Measurements from ENCODE around the gene NRN1.

NRN1 gene

DNA sequence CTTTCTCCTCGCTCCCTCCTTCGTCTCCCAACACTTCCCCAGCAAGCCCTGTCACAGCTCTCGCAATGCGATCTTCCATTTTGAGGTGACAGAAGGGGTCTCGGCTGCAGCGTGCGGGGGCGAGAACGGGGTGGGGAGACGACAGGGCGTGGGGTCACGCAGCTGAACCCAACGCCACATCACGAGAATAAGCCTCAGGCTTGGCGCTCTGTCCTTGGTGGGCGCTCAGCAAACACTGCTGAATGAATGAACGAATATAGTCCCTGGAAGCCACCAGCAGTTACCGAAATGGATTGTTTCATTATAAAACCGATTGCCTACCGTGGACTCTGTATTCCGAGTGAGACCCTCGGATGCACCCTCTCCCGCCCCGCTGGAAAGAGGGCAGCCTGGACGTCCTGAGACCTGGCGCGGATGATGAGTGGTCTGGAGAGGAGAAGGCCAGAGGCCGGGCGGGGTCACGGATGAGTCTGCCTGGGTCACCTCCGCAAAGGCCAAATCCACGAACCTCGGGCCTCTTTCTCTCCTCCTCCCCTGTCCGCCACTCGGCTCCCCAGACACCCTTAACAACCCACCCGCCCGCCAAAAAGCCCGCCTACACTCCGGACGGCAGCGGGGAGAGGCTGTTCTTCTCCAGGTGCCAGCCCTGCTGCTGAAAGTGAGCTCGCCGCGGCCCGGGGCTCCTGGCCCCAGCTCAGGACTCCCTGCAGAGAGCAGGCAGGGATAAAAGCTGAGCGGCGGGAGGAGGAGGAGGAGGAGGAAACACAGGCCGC is 3.7 kb downstream of the NRN1 start:
- no peak for DNase-seq (ENCODE audit: low read depth, low spot score)

DNA sequence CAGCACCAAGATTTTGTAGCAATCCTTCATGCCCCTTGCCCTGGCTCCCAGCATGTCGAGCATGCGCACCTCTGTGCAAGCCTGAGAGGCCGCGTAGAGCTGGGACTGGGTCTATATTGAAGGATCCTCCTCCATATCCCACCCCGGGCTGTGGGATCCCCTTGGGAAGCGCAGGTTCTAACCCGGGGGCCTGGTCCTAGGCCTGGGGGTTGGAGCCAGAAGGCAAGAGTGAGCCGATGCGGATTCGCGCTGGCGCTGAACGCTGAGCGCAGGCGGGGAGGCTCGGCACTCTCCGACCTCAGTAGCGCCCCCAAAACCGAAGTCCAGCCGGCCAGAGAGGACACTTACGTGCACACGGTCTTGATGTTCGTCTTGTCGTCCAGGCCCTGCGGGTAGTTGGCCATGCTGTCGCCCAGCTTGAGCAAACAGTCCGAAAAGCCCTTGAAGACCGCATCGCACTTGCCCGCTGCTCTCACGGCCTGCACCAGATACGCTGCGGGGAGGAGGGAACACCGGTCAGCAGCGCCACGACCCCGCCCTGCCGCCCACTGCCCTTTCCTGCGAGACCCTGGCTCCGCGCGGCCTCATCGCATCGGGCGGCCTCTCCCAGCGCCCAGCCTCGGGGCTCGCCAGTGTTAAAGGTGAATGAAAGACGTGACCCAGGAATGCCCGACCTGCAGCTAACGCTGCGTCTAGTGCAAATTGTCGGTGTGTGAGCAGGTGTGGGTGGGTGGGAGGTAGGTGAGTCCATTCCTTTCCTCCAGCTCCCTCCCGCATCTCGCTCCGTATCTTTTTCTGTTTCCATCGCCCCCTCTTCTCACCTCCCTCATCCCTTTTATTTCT is 4.5 kb downstream of the NRN1 start:
- no peak for DNase-seq (ENCODE audit: low read depth, low spot score)

- DNase-seq (ENCODE audit: low read depth, low spot score), result no peak
These were observed 5.3 kb downstream of the NRN1 start for GRCh38 chr6:6001443-6001842.

- no peak for DNase-seq (ENCODE audit: low read depth, low spot score)
These were observed 6.8 kb downstream of the NRN1 start for GRCh38 chr6:5999688-6000608.

GRCh38 chr6:5998711-5999687 is 7.7 kb downstream of the NRN1 start:
- no peak for DNase-seq (ENCODE audit: low read depth, low spot score)

DNA sequence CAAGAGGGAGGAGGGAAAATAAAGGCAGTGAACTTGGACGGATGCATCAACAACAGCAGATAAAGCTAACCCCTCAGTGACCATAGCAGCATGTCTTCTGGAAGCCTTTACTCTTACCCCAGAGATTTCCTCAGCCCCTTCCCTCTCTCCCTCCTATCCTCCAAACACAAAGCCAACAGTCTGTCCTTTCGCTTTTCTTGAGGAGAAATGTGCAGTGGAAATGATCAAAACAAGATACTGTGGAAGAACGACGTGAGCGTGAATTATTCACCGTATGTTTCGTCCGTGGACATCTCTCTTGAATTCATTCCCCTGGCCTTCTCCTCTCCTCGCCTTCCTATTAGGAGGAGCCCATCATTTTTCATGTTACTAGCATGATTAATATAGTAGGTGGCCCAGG is 8.5 kb downstream of the NRN1 start:
- no peak for DNase-seq (ENCODE audit: low read depth, low spot score)

DNA sequence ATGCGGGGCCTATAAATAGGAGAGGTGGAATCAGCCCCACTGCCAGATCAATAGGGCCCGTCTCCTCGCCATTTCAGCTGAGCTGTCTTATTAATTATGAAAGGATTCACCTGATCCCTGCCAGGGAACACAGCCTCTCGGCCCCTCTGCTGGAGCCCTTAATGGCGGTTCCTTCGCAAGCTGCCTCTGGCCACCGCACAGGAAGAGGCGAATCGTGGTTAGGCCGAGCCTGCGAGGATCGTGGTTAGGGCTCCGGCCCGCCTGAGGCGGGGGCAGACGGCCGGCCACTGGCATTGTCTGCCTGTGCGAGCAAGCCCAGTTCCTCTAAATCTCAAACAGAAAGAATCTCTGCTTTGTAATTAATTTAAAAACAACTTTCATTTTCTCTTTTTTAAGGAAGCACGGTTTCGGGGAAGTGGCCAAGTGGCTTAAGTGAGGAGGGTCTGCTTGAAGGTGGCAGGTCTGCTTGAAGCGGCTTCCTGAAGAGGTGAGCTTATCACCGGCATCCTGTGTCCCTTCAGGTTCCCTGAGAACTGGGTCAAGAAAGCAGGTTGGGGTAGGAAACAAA is 9.2 kb downstream of the NRN1 start:
- no peak for DNase-seq (ENCODE audit: low read depth, low spot score)

DNA sequence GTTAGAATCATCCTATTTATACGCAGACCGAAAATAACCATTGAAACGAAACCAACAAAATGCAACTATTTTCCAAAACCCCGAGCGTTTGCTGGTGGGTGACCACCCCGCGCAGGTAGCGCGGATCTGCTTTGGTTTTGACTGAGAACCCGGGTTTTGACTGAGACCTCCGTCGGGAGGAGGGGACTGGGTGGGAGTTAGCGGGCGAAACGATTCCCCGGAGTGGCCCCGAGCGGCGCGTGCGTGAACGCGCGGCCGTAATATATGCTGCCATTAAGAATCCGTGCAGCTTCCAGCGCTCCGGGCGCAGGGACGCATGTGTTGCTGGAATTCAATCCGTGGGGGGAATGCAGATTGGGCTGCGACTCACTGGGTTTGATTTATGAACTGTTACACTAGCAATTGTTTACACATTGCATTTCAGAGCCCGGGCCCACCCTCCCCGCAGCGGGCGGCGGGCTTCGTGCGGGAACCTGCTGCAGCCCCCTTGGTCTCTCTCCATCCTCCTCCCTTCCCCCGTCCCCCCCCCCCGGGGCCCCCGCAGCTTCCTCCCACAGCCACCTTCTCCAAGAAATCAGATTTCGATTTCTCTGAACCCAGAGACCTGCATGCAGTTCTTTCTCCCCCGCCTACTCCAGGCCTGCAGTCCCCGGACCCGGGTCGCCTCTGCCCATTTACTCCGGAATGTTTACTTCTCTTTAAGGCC is 9.9 kb downstream of the NRN1 start:
- no peak for DNase-seq (ENCODE audit: low read depth, low spot score)

GRCh38 chr6:5995949-5996713 is 10.6 kb downstream of the NRN1 start:
- DNase-seq (ENCODE audit: low read depth, low spot score), result no peak

DNA sequence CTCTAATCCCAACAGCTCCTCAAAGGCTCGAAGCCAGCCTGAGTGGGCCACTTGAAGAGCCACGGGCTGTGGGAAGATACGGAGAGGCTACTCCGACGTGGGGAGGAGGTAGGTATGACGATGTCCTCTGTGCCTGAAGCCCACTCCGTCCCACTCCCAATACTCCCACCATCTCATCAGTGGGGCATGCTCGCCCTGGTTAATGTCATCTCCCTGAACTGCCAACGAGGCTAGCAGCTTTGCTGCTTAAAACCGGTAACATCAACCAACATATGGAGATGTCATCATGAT is 11.1 kb downstream of the NRN1 start:
- DNase-seq (ENCODE audit: low read depth, low spot score), result no peak

GRCh38 chr6:5994999-5995657 is 11.6 kb downstream of the NRN1 start:
- no peak for DNase-seq (ENCODE audit: low read depth, low spot score)

- DNase-seq (ENCODE audit: low read depth, low spot score), result no peak
These were observed 12.3 kb downstream of the NRN1 start for GRCh38 chr6:5994234-5994998.

- no peak for DNase-seq (ENCODE audit: low read depth, low spot score)
These were observed 14.0 kb downstream of the NRN1 start for GRCh38 chr6:5992551-5993225.

GRCh38 chr6:5990786-5991185 is 15.9 kb downstream of the NRN1 start:
- no peak for DNase-seq (ENCODE audit: low read depth, low spot score)

DNA sequence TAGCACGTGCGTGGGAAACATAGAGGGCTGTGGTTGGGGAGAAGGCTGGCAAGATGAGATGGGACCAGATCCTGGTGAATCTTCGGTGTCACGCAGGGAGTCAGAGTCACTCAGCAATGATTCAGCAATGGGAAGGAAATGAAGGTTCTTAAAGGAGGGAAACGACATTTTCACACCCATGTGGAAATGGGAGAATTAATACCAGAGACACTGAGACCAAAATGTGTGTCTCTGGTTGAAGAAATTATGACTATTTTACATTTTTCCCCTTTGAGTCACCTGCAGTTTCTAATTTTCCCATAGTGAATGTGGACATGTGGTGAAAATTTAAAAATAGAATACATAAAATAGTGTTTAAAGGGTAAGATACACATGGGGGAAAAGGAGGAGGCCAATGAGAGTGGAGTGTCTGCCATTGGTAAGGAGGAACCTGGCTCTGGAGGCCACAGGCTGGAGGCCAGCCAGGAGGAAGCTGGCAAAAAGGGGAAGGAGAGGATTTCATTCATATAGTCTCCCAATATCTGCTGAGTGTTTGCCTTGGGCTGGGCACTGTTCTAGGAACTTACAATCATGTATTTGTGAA is 17.5 kb downstream of the NRN1 start:
- DNase-seq (ENCODE audit: low read depth, low spot score), result no peak

- DNase-seq (ENCODE audit: low read depth, low spot score), result no peak
These were observed 19.9 kb downstream of the NRN1 start for GRCh38 chr6:5986861-5987260.
